ENCODE measurements around the gene NEMP1. TPM values are rescaled to one million over a fixed set of nuclear protein-coding genes. Genes with fewer than 3 reads are reported as not detected.
A peak's percentile ranks its signal among the peaks of the same experiment; 100 is the strongest.
"Not testable (repeated sequence)": the region's sequence is repeated elsewhere in the genome, so short reads cannot be mapped to it uniquely, and the experiment has no call there.

The NEMP1 gene
- total RNA-seq, 2 donors from 2014 or later = 2.8 to 5.3 TPM

DNA sequence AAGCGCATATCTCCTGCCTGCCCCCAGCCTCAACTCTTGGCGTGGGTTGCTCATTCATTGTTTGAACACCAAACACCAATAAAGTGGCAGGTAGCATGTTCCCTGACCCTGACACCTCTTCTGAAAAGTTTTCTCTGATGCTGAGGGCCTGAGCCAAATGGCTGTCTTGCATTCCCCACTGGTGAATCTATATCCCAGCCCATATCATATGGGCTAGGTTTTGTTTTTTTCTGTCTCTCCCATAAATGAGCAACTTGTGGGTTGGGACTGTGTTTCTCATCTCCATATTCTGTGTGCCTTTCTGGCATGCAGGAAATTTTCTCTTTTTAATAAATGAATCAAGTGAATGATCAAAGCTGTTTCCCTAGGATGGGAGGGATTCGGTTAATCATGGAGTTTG is 33.7 kb downstream of the NEMP1 start:
- ATAC-seq = no peak
- intact Hi-C loops (cut with DNase I) = no loop called here
- no peak for DNase-seq

DNA sequence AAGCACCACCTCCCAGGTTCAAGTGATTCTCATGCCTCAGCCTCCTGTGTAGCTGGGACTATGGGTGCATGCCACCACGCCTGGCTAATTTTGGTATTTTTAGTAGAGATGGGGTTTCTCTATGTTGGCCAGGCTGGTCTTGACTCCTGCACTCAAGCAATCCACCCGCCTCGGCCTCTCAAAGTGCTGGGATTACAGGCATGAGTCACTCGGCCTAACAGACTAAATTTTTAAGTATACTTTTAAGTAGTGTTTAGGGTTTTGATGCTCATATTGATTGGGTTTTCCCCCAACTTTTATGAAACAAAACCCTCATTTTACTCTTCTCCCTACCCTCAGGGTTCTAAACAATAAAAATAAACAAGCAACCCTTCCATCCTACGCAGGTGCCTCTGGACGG is 34.1 kb downstream of the NEMP1 start:
- intact Hi-C loops (cut with DNase I) = no loop called here
- ATAC-seq = no peak

DNA sequence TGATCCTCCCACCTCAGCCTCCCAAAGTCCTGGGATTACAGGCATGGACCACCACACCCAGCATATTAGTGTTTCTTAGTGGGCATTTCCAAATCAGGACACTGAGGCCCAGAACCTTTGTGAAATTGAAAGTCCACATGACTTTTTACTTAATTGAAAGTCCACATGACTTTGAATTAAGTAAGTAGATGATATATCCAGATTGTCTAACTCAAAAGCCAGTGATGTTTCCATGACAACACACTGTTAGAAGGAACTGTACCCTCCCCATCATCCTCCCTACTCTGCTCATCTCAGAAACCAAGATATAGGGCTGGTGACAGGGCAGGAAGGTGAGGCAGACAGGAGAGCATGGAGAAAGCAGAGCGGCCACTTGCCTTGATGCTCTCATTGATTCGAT is 35.9 kb downstream of the NEMP1 start:
- no peak for DNase-seq
- intact Hi-C loops (cut with DNase I) = no loop called here
- ATAC-seq = no peak

More for the DNA sequence above, 34.1 kb downstream of the NEMP1 start:
- no peak for DNase-seq

DNA sequence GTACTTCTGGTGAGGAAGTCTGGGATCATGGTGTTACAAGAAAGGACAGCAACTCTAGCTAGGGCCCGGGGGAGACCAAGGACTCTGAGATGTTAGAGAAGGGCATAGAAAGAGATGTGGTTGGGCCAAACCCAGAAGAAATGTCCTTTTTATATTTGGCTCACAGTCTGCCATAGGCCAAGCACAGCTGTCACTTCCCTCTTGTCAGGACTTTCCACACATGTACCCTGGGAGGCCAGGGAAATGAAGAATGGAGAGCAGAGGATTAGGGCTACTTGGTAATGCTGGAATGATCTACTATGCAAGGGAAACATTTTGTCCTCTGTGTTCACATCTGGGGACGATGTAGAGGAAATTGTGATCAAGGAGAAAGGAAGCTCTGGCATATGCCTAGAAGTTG is 37.8 kb downstream of the NEMP1 start:
- ATAC-seq = no peak
- intact Hi-C loops (cut with DNase I) = no loop called here
- no peak for DNase-seq

DNA sequence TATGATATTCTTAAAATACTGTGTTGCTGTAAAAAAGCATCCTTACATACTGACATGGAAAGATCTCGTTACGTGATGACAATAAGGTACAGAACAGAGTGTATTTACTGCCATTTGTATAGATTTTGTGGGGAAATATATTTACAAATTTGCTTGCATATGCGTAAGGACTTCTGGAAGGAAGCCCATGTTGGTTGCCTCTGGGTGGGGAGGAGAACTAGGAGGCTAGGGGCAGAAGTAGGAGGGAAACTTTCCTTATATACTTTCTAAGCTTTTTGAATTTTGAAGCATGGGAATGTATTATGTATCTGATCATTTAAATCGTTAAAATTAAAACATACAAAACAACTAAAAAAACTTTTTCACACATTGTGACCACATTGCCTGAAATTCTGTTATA is 38.4 kb downstream of the NEMP1 start:
- ATAC-seq = no peak
- intact Hi-C loops (cut with DNase I) = no loop called here
- DNase-seq = no peak

DNA sequence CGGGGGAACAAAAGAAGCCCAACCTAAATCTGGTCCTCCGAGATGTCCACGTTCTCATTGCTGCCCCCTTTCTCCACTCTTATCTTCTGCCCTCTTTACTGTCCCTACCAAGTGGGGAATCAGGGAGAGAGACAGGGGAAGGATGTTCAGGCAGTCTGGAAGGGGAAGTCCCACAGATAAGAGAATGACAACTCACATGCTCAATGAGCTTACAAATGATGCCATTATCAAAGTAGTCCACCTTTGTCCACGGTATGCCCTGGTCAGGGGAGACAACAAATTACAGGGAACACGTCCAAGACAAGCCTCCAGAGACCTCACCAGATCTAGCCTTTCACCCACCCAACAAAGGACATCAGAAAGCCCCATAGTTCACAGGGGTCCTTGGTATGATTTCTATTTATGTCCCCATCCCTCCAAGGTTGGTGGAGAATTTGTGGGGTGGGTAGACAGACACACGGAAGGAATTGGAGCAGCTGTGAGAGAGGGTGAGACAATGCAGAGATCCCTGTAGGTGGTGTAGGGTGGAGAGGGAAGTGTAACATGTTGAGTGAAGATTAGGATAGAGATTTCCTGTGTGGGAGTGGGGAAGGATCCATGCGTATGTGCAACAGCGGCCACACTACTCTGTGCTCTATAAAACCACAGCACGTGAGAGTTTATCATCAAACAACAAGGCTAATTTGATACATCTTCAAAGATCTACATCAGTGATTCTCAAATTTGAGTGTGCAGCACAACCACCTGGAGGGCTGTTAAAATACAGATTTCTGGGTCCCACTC is 39.4 kb downstream of the NEMP1 start:
- DNase-seq (no peak), ATAC-seq (no peak)
- intact Hi-C loops (cut with DNase I) = no loop called here

DNA sequence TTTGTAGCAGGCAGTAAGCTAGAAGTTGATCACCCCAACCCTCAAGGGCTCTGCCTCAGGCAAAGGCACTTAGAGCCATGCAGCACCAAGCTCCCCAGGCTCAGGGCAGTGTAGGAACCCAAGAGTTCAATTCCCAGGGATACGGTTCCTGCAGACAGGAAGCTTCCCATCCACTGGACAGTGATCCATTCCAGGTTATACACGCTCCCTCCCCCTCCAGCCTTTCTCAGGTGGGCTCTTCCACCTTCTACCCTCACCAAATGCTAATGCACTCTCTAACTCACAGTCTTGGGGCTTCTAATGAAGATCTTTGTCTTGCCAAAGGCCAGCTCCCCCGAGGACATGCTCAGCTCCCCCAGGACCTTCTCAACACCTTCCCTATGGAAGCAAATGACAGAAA is 41.3 kb downstream of the NEMP1 start:
- DNase-seq = no peak
- no peak for ATAC-seq
- intact Hi-C loops (cut with DNase I) = no loop called here

DNA sequence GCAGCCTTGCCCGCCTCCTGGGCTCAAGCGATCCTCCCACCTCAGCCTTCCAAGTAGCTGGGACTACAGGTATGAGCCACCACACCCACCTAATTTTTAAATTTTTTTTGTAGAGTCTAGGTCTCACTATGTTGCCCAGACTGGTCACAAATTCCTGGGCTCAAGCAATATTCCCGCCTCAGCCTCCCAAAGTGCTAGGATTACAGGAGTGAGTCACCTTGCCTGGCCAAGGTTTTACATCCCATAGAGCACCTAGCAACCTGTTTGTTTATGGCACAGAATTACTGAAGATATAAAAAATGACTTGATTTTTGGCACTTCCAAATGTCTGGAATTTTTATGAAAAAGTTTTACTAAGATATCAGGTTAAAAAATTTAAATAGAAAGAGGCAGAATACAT is 45.2 kb downstream of the NEMP1 start:
- ATAC-seq = peak in 1 of 2 donors; percentile 72
- no peak for DNase-seq
- intact Hi-C loops (cut with DNase I) = no loop called here

DNA sequence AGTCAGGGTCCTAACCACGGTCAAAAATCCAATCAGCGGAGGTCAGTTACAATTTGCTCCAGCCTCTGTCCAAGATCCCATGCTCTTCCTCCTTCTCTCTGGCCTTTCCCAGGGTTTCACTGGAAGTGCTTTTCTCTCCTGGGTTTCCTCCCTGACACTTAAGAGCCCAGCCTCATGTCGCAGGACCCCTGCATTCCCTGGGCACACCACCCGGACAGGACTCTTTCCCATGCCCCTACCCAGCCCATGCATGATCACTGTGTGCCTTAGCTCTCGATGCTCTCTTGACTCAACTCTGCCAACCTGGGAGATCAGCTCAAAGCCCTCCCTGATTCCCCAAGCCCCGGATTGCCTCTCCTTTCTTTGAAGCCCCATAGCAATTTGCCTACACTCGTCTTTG is 46.8 kb downstream of the NEMP1 start:
- ATAC-seq = no peak
- no peak for DNase-seq
- intact Hi-C loops (cut with DNase I) = no loop called here

DNA sequence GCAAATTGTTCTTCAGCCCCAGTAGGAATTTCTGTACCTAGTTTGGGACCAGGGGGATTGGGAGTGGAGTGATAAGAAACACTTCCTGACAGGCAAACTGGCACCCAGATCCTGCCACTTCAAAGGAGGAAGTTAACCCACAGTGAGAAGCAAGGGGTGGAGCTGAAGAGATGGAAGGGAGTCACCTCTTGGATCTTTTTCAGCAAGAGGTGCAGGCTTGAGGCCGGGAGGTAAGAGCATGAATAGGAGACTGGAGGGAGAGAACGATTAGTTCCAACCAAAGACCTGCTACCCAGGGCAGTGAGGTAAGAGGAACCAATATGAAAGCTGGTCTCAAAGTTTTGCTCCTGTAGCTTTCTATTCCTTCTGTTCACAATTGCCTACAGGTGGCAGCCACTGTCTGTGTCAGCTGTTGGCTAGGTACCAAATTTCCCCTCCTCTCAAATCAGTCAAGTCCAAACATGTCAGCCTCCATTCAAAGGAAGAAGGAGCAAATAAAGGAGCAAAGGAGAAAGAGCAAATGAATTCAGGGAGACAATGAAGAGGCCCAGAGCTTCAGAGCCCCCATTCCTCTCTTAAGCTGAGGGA is 47.4 kb downstream of the NEMP1 start:
- peak in 1 of 2 donors; percentile 20 for ATAC-seq
- intact Hi-C loops (cut with DNase I) = no loop called here
- DNase-seq = no peak

DNA sequence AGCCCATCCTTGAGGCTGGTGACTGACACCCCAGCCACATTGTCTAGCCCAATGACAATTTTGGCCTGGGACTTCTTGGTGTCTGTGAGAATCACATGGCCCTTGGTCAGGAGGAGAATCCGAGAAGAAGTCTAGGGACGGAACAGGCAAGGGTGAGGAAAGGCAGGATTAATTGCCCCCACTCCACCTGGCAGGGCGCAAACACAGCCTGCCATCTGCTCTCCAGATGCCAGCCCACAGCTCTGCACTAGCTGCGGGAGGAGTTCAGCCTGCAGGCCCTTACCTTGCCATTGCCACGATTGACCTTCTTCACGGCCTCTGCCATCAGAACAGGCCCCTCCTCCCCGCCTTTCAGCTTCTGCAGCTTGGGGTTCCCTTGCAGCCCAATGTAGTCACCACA is 49.1 kb downstream of the NEMP1 start:
- DNase-seq = no peak
- no peak for ATAC-seq
- intact Hi-C loops (cut with DNase I) = no loop called here

DNA sequence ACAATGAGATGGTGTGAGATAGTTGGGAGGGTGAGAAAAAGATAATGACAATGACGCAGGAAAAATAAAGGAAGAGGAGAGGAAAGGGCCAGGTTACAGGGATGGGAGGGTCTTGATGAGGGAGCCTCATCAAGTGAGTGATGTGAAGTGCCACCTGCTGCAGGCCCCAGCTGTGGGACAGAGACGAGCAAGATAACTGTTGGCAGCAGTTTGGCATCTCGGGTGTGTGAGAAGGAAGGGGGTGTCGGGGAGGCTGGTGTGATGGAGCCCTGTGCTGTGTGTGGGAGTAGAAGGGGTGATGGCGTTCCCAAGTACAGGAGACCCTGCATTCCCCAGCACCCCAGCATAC is 50.8 kb downstream of the NEMP1 start:
- intact Hi-C loops (cut with DNase I) = no loop called here
- ATAC-seq (no peak), DNase-seq (no peak)

DNA sequence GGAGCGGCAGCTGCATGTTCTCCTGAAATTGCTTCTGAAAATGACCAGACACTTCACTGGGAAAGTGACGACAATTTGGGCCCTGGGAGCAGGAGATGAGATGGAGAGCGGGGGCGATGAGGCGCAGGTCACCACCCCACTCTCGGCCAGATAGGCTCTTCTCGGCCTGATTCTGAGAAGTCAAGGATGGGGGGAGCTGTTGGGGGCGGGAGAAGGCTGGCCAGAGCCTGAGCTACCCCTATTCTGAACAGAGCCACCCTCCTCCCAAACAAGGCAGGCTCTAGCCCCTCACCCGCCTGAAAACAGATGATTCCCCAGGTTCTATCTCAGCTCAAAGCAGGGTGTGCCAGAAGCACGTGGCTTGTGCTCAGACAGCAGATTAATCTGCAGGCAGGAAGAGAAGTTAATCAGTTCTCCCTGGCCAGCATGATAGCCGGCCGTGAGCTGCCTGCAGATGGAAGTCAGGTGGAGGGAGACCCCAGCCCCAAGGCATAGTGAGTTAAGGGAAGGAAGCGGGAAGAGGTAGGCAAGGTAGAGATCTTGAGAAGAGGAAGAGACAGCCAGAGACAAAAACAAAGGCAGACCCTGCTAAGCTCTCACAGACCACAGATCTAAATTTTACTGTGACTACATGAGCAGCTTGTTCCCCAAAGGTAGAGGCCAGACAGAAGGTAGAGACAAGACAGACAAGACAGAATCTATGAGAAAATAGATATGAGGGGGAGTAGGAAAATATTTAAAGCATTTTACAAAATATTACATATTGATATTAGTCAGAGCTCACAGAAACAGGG is 51.4 kb downstream of the NEMP1 start:
- DNase-seq (no peak), ATAC-seq (peak; percentile 30 to 49)
- intact Hi-C loops (cut with DNase I) = no loop called here

DNA sequence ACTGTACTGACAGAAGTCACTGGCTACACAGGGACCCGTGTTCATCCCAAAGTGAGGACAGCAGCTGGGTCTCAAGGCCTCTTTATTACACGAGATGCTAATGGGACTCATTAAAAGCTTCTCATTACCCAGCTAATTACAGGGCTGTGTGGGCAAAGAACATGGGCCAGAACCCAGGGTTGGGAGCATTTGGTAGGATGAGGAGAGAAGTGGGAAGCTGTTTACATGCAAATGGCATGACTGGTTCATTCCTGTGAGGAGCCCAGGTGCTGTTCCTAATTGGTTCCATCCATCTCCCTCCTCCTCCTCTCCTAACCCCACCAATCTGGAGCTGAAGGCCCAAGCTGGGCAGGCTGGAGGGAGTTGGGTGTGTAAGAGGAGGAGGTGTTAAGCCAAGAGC is 53.4 kb downstream of the NEMP1 start:
- DNase-seq (no peak), ATAC-seq (no peak)
- intact Hi-C loops (cut with DNase I) = no loop called here

DNA sequence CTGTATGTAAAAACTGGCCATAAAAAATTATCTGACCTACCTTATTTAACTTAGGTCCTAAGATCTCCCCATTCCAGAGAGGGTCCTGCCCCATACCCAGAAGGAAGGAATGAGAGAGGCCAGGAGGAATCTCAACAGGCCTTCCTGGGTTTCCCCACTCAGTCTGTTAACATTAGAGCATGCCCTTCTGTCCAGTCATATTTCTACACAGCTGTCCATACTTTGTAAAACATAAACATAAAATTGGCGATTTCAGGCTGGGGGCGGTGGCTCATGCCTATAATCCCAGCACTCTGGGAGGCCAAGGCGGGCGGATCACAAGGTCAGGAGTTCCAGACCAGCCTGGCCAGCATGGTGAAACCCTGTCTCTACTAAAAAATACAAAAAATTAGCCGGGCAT is 56.3 kb downstream of the NEMP1 start:
- ATAC-seq; DNase-seq; intact Hi-C loops (cut with DNase I): not testable (repeated sequence)

DNA sequence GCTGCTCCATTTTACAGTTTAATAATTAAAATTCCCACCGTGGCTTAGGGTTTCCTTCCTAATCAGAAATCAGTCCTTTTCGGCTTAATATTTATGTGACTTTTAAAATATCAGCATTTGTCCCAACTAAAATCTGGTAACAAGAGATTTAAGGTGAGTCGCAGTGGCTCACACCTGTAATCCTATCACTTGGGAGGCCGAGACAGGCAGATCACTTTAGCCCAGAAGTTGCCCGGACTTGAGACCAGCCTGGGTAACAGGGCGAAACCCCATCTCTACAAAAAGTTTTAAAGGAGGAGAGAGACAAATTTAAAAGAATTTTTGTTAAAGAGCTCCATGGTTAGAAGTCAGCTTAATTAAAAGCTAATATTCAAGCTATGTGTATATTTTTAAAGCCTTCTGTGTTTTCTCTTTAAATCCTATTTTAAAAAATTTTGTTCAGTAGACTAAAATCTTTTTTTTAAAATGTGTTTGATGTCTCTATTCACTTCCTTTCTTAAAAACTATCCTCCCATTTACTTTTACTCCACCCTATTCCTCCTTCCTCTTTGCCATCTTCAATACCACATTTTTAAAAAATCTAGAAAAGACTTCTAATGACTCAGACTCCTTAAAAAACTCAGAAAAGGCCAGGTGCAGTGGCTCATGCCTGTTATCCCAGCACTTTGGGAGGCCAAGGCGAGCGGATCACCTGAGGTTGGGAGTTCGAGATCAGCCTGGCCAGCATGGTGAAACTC is 58.4 kb downstream of the NEMP1 start:
- no peak for ATAC-seq
- intact Hi-C loops (cut with DNase I) = no loop called here
- no peak for DNase-seq

DNA sequence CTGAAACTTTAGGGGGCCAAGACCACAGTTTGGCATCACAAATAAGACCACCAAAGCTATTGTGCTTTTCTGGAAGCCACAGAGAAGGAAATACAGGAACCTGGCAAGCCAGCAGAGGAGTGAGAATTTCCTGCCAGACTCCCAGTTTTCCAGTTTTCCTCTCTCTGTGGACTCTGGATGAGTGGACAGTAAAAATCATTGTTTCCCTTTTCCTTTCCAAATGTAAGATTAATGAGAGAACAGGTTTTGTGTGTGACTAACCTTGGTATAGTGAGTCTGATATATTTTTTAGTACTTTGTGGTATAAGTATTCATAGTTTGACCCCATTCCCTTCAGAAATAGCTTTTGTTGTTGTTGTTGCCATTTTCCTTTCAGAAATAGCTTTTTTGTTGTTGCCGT is 59.7 kb downstream of the NEMP1 start:
- DNase-seq (no peak), ATAC-seq (no peak)
- intact Hi-C loops (cut with DNase I) = no loop called here

DNA sequence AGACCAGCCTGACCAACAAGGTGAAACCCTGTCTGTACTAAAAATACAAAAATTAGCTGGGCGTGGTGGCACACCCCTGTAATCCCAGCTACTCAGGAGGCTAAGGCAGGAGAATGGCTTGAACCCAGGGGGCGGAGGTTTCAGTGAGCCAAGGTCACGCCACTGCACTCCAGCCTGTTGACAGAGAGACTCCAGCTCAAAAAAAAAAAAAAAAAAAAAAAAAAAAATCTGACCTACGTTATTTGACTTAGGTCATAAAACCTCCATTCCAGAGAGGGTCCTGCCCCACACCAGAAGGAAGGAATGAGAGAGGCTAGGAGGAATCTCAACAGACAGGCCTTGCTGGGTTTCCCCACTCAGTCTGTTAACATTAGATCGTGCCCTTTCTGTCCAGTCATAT is 60.2 kb downstream of the NEMP1 start:
- intact Hi-C loops (cut with DNase I); ATAC-seq; DNase-seq: not testable (repeated sequence)

DNA sequence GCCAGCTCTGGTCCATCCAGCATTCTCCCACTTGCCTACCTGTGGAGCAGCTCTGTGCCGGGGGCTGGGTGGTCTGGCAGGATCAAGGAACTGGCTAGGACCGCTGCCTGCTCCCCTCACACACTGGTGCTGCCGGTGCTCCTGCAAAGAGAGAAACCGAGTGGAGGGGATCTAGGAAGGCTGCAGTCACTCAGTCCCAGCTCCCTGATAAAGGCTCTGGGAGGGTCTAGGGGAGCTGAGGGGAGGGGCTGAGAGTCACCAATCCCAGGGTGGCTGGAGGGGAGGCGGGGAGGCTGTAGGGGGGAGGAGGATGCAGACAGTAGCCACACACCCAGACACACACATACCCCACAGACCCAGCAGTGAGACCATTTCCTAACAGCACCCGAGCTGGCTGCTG is 62.2 kb downstream of the NEMP1 start, which contains the start of gene TAC3:
Gene TAC3 (minus strand): TSS at position 182 of the 400 bp plus-strand sequence. CDS start 732 bp downstream, outside the sequence.
- DNase-seq = no peak
- ATAC-seq = no peak
- intact Hi-C loops (cut with DNase I) = no loop called here

All from left cardiac atrium (tissue), 4 donors.